AG20443 (cell line): Measurements from ENCODE around the gene MC1R.
"Not testable (repeated sequence)": the region's sequence is repeated elsewhere in the genome, so short reads cannot be mapped to it uniquely, and the experiment has no call there.

ENCODE experiments used
- DNase-seq: peaks from one replicate; pipeline ENCODE4 v3.0.0; 2012; ENCODE audit warnings: low spot score, mixed read lengths

The MC1R gene

GRCh38 chr16:89914642-89915285, 3.9 kb upstream of the MC1R start:
- DNase-seq = not testable (repeated sequence)

- DNase-seq = no peak
Observed at GRCh38 chr16:89915303-89916232, 3.1 kb upstream of the MC1R start.

- peak; percentile 86 for DNase-seq
Observed at GRCh38 chr16:89917773-89918452, 749 bp upstream of the MC1R start.

- no peak for DNase-seq
Observed at GRCh38 chr16:89919535-89920406, 1.1 kb downstream of the MC1R start.

GRCh38 chr16:89920723-89921122, 2.1 kb downstream of the MC1R start:
- no peak for DNase-seq

GRCh38 chr16:89921131-89921701, 2.6 kb downstream of the MC1R start:
- no peak for DNase-seq

GRCh38 chr16:89921702-89922476, 3.2 kb downstream of the MC1R start:
- DNase-seq = peak; percentile 92

- DNase-seq = peak; percentile 88
Observed at GRCh38 chr16:89922477-89922883, 3.8 kb downstream of the MC1R start.

- DNase-seq = peak; percentile 97
Observed at GRCh38 chr16:89922884-89923639, 4.4 kb downstream of the MC1R start, which contains the start of gene TUBB3. Gene TUBB3 (plus strand): TSS chr16:89923342. CDS start chr16:89923402, 60 bp downstream.

- no peak for DNase-seq
Observed at GRCh38 chr16:89923640-89924296, 5.1 kb downstream of the MC1R start.

- peak; percentile 51 for DNase-seq
Observed at GRCh38 chr16:89924297-89924924, 5.7 kb downstream of the MC1R start.

GRCh38 chr16:89924925-89925307, 6.3 kb downstream of the MC1R start:
- no peak for DNase-seq

GRCh38 chr16:89925596-89926079, 7.0 kb downstream of the MC1R start:
- DNase-seq = no peak

- DNase-seq = no peak
Observed at GRCh38 chr16:89931305-89931896, 12.7 kb downstream of the MC1R start.

GRCh38 chr16:89931964-89932363, 13.3 kb downstream of the MC1R start:
- DNase-seq = no peak

- not testable (repeated sequence) for DNase-seq
Observed at GRCh38 chr16:89934019-89934418, 15.4 kb downstream of the MC1R start.

GRCh38 chr16:89934611-89935553, 16.2 kb downstream of the MC1R start:
- DNase-seq = no peak
